NCI-H187 treated with DMSO at 0.1 percent for 48 hours (cell line): ENCODE measurements around the gene STARD6.
A peak's percentile ranks its signal among the peaks of the same experiment; 100 is the strongest.
"Not testable (repeated sequence)": the region's sequence is repeated elsewhere in the genome, so short reads cannot be mapped to it uniquely, and the experiment has no call there.

Experiments
- DNase-seq: peaks from one replicate; lab custom pipeline; 2025; lab: John Stamatoyannopoulos, UW

STARD6 gene

GRCh38 chr18:54357660-54358494, at the start of gene STARD6, which contains the start of gene C18orf54:
Gene STARD6 (minus strand): TSS chr18:54357858. CDS start chr18:54354573, 3,285 bp downstream.
Gene C18orf54 (plus strand): TSS chr18:54357906. CDS start chr18:54360573, 2,667 bp downstream.
- peak; percentile 6 for DNase-seq

- no peak for DNase-seq
Observed at GRCh38 chr18:54405290-54405689, 47.6 kb upstream of the STARD6 start.

GRCh38 chr18:54396760-54397159, 39.1 kb upstream of the STARD6 start:
- no peak for DNase-seq

GRCh38 chr18:54393648-54394294, 36.1 kb upstream of the STARD6 start:
- DNase-seq: no peak

GRCh38 chr18:54392543-54393023, 34.9 kb upstream of the STARD6 start:
- no peak for DNase-seq

GRCh38 chr18:54390838-54391237, 33.2 kb upstream of the STARD6 start:
- DNase-seq: no peak

- DNase-seq: no peak
Observed at GRCh38 chr18:54389143-54389505, 31.5 kb upstream of the STARD6 start.

- no peak for DNase-seq
Observed at GRCh38 chr18:54388203-54389142, 30.8 kb upstream of the STARD6 start.

- DNase-seq: no peak
Observed at GRCh38 chr18:54387631-54388030, 30.0 kb upstream of the STARD6 start.

GRCh38 chr18:54386800-54387495, 29.3 kb upstream of the STARD6 start:
- not testable (repeated sequence) for DNase-seq

- no peak for DNase-seq
Observed at GRCh38 chr18:54386043-54386442, 28.4 kb upstream of the STARD6 start.

GRCh38 chr18:54382733-54383252, 25.1 kb upstream of the STARD6 start:
- DNase-seq: no peak

GRCh38 chr18:54382076-54382475, 24.4 kb upstream of the STARD6 start:
- DNase-seq: no peak

- DNase-seq: no peak
Observed at GRCh38 chr18:54381640-54382039, 24.0 kb upstream of the STARD6 start.

GRCh38 chr18:54378057-54378456, 20.4 kb upstream of the STARD6 start:
- DNase-seq: no peak

- DNase-seq: no peak
Observed at GRCh38 chr18:54360406-54360805, 2.7 kb upstream of the STARD6 start.

- DNase-seq: no peak
Observed at GRCh38 chr18:54359233-54359632, 1.6 kb upstream of the STARD6 start.

- DNase-seq: no peak
Observed at GRCh38 chr18:54358495-54359040, 910 bp upstream of the STARD6 start.

GRCh38 chr18:54357082-54357659, 487 bp downstream of the STARD6 start:
- DNase-seq: no peak

GRCh38 chr18:54351186-54351585, 6.5 kb downstream of the STARD6 start:
- DNase-seq: no peak

- no peak for DNase-seq
Observed at GRCh38 chr18:54338230-54338629, 19.4 kb downstream of the STARD6 start.
